NB4 (cell line): ENCODE measurements around the gene FANCC.

ENCODE experiments used
- POLR2A ChIP-seq: IDR thresholded peaks from 2 replicates; pipeline ENCODE4 v1.6.1; 2011; ENCODE audit warnings: mild to moderate bottlenecking; ENCODE audit not compliant: insufficient read length; ENCODE audit errors: extremely low read depth
- TF ChIP-seq, protein P1 (sequence below): IDR thresholded peaks from one replicate; pipeline ENCODE4 v1.5.1; 2012; ENCODE audit warnings: low read depth, low read length

DNA sequence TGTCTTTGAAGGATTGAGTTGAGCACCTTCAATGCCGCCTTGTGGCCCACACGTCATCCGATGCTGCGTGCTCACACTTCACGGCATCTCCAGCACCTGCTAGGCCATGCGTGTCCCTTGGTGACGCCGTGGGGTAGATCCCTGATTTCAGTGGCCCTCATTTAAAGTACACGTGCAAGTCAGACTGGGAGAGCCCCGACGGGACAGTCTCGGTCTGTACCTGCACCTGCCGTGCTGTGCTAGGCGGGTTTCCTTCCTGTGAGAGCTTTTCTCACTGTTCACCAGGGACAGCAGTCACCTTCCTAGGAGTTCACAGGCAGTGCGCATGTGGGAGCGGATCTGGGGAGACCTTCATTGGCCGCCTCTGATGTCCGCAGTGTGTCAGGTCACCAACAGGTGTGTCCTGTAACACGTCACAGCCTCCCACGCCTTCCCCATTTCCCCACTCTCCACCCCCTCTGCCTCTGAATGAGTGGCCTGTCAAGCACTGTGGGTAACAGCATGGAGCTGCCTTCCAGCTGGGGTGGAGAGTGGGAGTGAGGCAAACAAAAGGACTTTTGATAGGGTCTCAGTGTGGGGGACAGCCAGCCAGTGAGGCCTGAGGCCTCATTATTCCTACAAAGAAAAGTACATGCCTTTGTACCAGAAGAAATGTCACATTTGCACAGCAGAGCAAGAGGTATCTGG, 236.4 kb downstream of the FANCC start:
- TF ChIP-seq, protein P1, sequence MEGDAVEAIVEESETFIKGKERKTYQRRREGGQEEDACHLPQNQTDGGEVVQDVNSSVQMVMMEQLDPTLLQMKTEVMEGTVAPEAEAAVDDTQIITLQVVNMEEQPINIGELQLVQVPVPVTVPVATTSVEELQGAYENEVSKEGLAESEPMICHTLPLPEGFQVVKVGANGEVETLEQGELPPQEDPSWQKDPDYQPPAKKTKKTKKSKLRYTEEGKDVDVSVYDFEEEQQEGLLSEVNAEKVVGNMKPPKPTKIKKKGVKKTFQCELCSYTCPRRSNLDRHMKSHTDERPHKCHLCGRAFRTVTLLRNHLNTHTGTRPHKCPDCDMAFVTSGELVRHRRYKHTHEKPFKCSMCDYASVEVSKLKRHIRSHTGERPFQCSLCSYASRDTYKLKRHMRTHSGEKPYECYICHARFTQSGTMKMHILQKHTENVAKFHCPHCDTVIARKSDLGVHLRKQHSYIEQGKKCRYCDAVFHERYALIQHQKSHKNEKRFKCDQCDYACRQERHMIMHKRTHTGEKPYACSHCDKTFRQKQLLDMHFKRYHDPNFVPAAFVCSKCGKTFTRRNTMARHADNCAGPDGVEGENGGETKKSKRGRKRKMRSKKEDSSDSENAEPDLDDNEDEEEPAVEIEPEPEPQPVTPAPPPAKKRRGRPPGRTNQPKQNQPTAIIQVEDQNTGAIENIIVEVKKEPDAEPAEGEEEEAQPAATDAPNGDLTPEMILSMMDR: no peak
- no peak for TF ChIP-seq POLR2A
